ENCODE measurements around the gene IQCN. TPM values are rescaled to one million over a fixed set of nuclear protein-coding genes. Genes with fewer than 3 reads are reported as not detected.
A peak's percentile ranks its signal among the peaks of the same experiment; 100 is the strongest.
"Not testable (repeated sequence)": the region's sequence is repeated elsewhere in the genome, so short reads cannot be mapped to it uniquely, and the experiment has no call there.

The IQCN gene
- total RNA-seq, 1 experiment from 2014 or later = 0.13 TPM

GRCh38 chr19:18220632-18221275 is 53.5 kb downstream of the IQCN start:
- no peak for DNase-seq (ENCODE audit: low read depth in 1 of 2, low spot score in 2 of 2)
- no peak overlapping the region for H3K4me3 ChIP-seq

DNA sequence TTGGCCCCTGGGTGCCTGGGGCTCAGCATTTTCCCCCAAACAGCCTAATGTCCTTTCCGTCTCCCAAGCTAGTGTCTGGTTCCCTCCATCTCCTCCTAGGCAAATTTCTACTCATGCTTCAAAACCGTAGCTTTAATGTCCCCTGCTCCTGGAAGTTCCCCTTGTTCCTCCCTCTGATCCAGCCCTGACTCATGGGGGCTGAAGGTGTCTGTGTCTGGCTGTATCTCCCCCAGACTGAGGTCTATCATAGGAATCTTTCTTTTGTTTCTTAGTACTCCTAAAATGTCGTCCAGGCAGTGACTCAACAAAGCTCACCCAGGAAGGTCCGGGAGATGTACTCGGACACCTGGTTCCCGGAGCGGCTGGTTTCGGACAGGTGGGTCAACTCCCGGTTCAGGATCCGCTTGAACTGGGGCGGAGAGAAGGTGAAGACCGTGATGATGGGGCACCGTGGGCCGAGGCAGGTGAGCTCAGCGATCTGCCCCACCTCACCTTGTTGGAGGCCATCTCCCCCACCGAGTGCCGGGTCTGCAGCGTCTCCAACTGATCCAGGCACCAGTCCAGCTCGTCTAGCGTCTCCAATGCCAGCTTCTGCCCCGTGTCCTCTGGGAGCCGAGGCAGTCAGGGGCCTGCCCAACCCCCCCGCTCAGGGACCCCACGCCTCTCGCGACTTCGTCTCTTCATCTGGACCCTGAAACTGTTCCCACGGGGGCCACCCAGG is 54.2 kb downstream of the IQCN start:
- DNase-seq (ENCODE audit: low read depth in 1 of 2, low spot score in 2 of 2) = no peak
- Histone ChIP-seq H3K27me3 (replicated peaks) (0 out of 2 replicates have a peak, but pooled peaks cover 2% of the 10 kb centered on the region), H3K9me3 (replicated peaks) (no peaks in the 10 kb centered on the region)

More at GRCh38 chr19:18220632-18221275, 53.5 kb downstream of the IQCN start:
- Histone ChIP-seq H3K36me3 (no peaks in the 10 kb centered on the region), H3K27ac (no peak overlapping the region), H3K4me1 (replicated peaks) (peaks cover 11% of the 10 kb centered on the region), H3K27me3 (replicated peaks) (0 out of 2 replicates have a peak, but pooled peaks cover 2% of the 10 kb centered on the region), H3K9me3 (replicated peaks) (no peaks in the 10 kb centered on the region)

DNA sequence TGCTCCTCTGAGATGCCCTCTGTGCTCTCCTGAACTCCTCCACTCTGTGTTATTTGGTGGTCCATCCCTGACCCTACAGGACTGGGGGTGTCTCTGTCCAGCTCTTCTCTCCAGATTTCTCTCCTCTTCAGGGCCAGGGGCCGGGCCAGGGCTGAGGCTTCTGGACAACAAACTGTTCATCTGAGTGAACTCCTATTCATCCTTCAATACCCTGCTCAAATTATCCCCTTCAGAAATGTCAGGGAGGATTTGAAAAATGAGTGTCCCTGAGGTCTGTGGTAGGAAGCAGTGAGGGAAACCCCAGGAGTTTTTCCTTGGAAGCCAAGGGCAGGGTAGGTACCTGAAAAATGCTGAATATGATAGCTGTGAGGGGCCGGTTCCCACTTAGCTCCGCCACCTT is 55.7 kb downstream of the IQCN start:
- H3K9me3 ChIP-seq (replicated peaks) = no peaks in the 10 kb centered on the region
- H3K4me1 ChIP-seq (replicated peaks) = no peaks in the 10 kb centered on the region
- no peak overlapping the region for H3K4me3 ChIP-seq
- H3K27ac ChIP-seq = no peak overlapping the region
- no peaks in the 10 kb centered on the region for H3K36me3 ChIP-seq
- DNase-seq (ENCODE audit: low read depth in 1 of 2, low spot score in 2 of 2) = no peak
- 0 out of 2 replicates have a peak, but pooled peaks cover 2% of the 10 kb centered on the region for H3K27me3 ChIP-seq (replicated peaks)

More for the DNA sequence above, 54.2 kb downstream of the IQCN start:
- H3K4me1 ChIP-seq (replicated peaks) = peaks cover 10% of the 10 kb centered on the region
- H3K36me3 ChIP-seq = no peaks in the 10 kb centered on the region
- no peak overlapping the region for H3K4me3 ChIP-seq
- H3K27ac ChIP-seq = no peak overlapping the region

- no peak overlapping the region for H3K4me3 ChIP-seq
- no peaks in the 10 kb centered on the region for H3K36me3 ChIP-seq
- no peaks in the 10 kb centered on the region for H3K9me3 ChIP-seq (replicated peaks)
- H3K27ac ChIP-seq = no peak overlapping the region
- DNase-seq (ENCODE audit: low read depth in 1 of 2, low spot score in 2 of 2) = no peak
- H3K27me3 ChIP-seq (replicated peaks) = 0 out of 2 replicates have a peak, but pooled peaks cover 2% of the 10 kb centered on the region
- no peaks in the 10 kb centered on the region for H3K4me1 ChIP-seq (replicated peaks)
Observed at GRCh38 chr19:18218159-18218558, 56.1 kb downstream of the IQCN start.

GRCh38 chr19:18216789-18217188 is 57.5 kb downstream of the IQCN start:
- Histone ChIP-seq H3K27me3 (replicated peaks) (0 out of 2 replicates have a peak, but pooled peaks cover 2% of the 10 kb centered on the region), H3K4me3 (no peak overlapping the region), H3K4me1 (replicated peaks) (no peaks in the 10 kb centered on the region), H3K27ac (no peak overlapping the region), H3K9me3 (replicated peaks) (no peaks in the 10 kb centered on the region), H3K36me3 (no peaks in the 10 kb centered on the region)
- DNase-seq (ENCODE audit: low read depth in 1 of 2, low spot score in 2 of 2) = no peak

- Histone ChIP-seq H3K4me1 (replicated peaks) (no peaks in the 10 kb centered on the region), H3K9me3 (replicated peaks) (no peaks in the 10 kb centered on the region), H3K4me3 (no peak overlapping the region), H3K27me3 (replicated peaks) (0 out of 2 replicates have a peak, but pooled peaks cover 1% of the 10 kb centered on the region), H3K36me3 (no peaks in the 10 kb centered on the region), H3K27ac (no peak overlapping the region)
- no peak for DNase-seq (ENCODE audit: low read depth in 1 of 2, low spot score in 2 of 2)
Observed at GRCh38 chr19:18214779-18215433, 59.3 kb downstream of the IQCN start.

- Histone ChIP-seq H3K36me3 (no peaks in the 10 kb centered on the region), H3K4me3 (no peak overlapping the region), H3K9me3 (replicated peaks) (no peaks in the 10 kb centered on the region), H3K27ac (no peak overlapping the region), H3K4me1 (replicated peaks) (0 out of 2 replicates have a peak, but pooled peaks cover 5% of the 10 kb centered on the region), H3K27me3 (replicated peaks) (no peaks in the 10 kb centered on the region)
- no peak for DNase-seq (ENCODE audit: low read depth in 1 of 2, low spot score in 2 of 2)
Observed at GRCh38 chr19:18211683-18212082, 62.6 kb downstream of the IQCN start.

DNA sequence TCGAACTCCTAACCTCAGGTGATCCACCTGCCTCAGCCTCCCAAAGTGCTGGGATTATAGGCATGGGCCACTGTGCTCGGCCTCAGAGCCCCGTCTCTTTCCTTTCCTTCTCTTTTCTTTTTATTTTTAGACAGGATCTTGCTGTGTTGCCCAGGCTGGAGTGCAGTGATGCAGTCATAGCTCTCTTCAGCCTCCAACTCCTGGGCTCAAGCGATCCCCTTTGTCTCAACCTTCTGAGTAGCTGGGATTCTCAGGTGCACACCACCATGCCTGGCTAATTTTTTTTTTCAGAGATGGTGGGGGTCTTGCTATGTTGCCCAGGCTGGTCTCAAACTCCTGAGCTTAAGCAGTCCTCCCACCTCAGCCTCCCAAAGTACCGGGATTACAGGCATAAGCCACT is 64.3 kb downstream of the IQCN start:
- not testable (repeated sequence) for DNase-seq (ENCODE audit: low read depth in 1 of 2, low spot score in 2 of 2); H3K27me3 ChIP-seq (replicated peaks); H3K36me3 ChIP-seq; H3K9me3 ChIP-seq (replicated peaks); H3K27ac ChIP-seq; H3K4me3 ChIP-seq
- H3K4me1 ChIP-seq (replicated peaks) = peaks cover 12% of the 10 kb centered on the region

DNA sequence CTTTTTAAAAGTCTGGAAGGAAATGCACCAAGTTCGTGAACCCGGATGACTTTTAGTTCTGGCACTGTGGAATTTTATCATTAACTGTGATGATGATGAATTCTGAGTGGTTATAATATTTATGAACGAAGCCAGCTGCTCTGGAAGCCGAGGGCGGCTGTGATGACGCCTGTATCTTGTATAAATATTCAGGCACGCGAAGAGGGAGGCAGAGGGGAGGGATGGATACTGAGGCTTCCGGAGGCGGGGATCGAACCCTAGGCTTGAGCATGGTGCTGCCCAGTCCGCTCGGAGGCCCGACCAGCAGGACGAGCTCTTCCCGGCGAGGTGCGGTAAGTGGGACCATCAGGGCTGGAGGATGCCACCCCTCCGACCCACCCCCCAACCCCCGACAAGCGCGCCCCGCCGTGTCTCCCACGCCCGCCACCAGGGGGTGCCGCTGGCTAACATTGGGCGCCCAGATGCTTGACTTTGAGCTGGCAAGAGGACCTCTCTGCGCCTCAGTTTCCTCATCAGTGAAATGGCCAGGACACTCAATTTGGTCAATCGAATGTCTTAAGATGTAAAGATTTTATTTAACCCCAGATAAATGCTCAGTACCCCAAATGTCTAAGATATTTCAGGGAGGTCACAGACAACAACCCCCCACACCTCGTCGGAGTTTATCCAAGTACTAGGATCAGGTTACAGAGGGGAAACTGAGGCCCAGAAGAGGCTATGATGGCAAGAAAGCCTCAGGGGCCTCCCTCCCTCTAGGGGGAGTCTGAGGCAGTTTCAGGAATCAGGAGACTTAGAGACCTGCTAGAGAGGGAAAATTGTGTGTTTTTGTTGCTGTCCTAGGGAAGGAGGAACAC is 65.9 kb downstream of the IQCN start:
- Histone ChIP-seq H3K9me3 (replicated peaks) (no peaks in the 10 kb centered on the region), H3K36me3 (no peaks in the 10 kb centered on the region), H3K27ac (no peak overlapping the region), H3K4me3 (no peak overlapping the region), H3K4me1 (replicated peaks) (peaks cover 16% of the 10 kb centered on the region), H3K27me3 (replicated peaks) (no peaks in the 10 kb centered on the region)
- peak in 1 of 2 experiments; percentile 42 for DNase-seq (ENCODE audit: low read depth in 1 of 2, low spot score in 2 of 2)

Other genes starting within 250 kb of the IQCN start
- gene IL12RB1, start 187.5 kb downstream of the IQCN start, total RNA-seq (2014; rRNA removed; shearing (Covaris generic)) = 0.21 TPM in 1 of 2 replicates, not detected in the other
- 1.2 and 2.3 TPM in 2 replicates for gene MAST3, start 176.7 kb downstream of the IQCN start, total RNA-seq (2014; rRNA removed; shearing (Covaris generic))
- gene PIK3R2, start 121.3 kb downstream of the IQCN start, total RNA-seq (2014; rRNA removed; shearing (Covaris generic)) = 24.2 and 35.0 TPM in 2 replicates
- gene IFI30, start 100.6 kb downstream of the IQCN start, total RNA-seq (2014; rRNA removed; shearing (Covaris generic)) = 2.7 TPM in 1 of 2 replicates, not detected in the other
- gene MPV17L2, start 81.2 kb downstream of the IQCN start, total RNA-seq (2014; rRNA removed; shearing (Covaris generic)) = 42.3 and 52.0 TPM in 2 replicates
- 1.2 and 3.4 TPM in 2 replicates for gene RAB3A, start 70.4 kb downstream of the IQCN start, total RNA-seq (2014; rRNA removed; shearing (Covaris generic))
- gene PDE4C, start 48.0 kb downstream of the IQCN start, total RNA-seq (2014; rRNA removed; shearing (Covaris generic)) = not detected in 2 replicates
- gene JUND, start 7.2 kb upstream of the IQCN start, total RNA-seq (2014; rRNA removed; shearing (Covaris generic)) = 17.2 and 69.6 TPM in 2 replicates
- gene LSM4, start 48.6 kb upstream of the IQCN start, total RNA-seq (2014; rRNA removed; shearing (Covaris generic)) = 395 and 478 TPM in 2 replicates
- 5.7 and 9.0 TPM in 2 replicates for gene PGPEP1, start 66.1 kb upstream of the IQCN start, total RNA-seq (2014; rRNA removed; shearing (Covaris generic))
- 12.4 and 21.9 TPM in 2 replicates for gene GDF15, start 111.7 kb upstream of the IQCN start, total RNA-seq (2014; rRNA removed; shearing (Covaris generic))
- gene LRRC25, start 123.2 kb upstream of the IQCN start, total RNA-seq (2014; rRNA removed; shearing (Covaris generic)) = not detected in 2 replicates
- gene SSBP4, start 144.9 kb upstream of the IQCN start, total RNA-seq (2014; rRNA removed; shearing (Covaris generic)) = 18.9 and 43.4 TPM in 2 replicates
- 2.0 and 5.4 TPM in 2 replicates for gene ISYNA1, start 163.7 kb upstream of the IQCN start, total RNA-seq (2014; rRNA removed; shearing (Covaris generic))
- 14.3 and 14.8 TPM in 2 replicates for gene ELL, start 247.6 kb upstream of the IQCN start, total RNA-seq (2014; rRNA removed; shearing (Covaris generic))